HG03280 (cell line): ENCODE data around the gene RIN3.

Experiments used
- ATAC-seq: cut with Tn5 transposase; IDR thresholded peaks from one replicate; pipeline ENCODE4 v1.9.1; 2021; ENCODE audit warnings: mild to moderate bottlenecking, moderate library complexity; ENCODE audit not compliant: unreplicated experiment

Gene RIN3

DNA sequence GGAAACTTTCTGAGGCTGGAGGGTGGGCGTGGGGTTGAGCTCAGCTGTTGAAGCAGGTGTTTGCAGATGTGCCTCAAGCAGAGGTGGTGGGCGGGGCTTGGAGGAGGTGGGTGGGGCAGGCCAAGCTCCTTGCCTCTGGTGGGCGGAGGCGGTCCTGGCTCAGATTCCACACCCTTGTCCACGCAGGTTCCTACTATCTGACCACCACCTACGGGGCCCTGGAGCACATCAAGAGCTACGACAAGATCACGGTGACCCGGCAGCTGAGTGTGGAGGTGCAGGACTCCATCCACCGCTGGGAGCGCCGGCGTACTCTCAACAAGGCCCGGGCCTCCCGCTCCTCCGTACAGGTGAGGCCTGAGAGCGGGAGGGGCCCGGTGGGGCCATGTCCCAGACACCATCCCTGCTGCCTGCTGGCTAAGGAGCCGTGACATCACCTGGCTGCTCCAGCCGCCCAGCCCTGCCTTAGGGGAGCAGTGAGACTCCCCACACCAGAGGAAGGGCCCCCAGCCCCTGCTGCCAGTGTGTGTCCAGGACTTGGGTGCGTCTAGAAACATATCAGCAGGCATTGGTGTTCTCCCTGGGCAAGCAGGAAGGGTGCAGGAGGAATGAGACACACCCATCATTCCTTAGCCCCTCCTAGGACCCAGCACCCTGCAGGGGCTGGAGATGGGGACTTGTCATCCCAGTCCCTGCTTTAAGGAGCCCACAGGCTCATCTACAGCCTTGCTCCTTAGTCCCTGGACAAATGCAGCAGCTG is 171.4 kb downstream of the RIN3 start:
- no peak for ATAC-seq

DNA sequence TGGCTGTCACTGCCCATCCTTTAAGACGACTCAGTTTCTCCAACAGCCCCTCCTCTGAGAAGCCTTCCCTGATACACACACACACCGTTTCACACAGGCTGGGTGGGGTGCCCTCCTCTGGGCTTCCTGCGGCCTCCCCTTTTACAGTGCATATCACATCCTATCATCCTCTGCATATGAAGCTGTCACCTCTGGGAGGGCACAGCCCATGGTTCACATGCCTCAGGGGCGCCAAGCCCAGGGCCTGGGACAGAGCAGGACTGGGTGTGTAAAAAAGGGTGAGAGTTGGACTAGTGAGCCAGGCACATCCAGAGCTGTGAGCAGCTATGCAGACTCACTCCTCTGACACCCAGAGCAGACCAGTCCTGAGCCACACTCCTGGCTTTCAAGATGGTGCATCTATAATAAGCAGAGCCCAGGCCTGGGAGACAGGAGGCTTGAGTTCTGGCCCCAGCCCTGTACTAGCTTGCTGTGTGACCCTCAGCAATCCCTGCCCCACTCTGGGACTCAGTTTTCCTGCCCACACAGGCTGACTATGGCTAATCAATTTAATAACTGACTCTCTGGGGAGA is 172.3 kb downstream of the RIN3 start:
- no peak for ATAC-seq

DNA sequence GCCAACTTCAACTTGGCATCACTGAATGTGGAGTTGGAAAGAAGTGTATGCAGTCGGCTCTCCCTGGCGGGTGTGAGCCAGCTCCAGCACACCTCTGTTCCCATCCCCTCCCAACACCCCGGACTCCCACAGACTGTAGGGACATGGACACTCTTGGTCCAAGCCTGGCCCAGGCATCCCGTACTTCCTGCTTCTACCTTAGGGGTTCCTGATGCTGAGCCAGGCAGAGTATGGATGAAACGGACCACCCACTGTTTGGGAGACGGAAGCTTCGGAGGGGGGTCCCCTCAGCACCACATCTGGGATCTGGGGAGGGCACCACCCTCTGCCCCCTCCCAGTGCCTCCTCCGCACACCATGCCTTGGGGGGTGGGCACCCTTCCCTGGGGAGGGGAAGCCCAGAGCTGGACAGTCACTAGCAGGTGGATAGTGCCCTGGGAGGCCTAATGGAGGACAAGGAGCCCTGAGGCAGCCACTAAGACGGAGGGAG is 172.9 kb downstream of the RIN3 start:
- no peak for ATAC-seq

DNA sequence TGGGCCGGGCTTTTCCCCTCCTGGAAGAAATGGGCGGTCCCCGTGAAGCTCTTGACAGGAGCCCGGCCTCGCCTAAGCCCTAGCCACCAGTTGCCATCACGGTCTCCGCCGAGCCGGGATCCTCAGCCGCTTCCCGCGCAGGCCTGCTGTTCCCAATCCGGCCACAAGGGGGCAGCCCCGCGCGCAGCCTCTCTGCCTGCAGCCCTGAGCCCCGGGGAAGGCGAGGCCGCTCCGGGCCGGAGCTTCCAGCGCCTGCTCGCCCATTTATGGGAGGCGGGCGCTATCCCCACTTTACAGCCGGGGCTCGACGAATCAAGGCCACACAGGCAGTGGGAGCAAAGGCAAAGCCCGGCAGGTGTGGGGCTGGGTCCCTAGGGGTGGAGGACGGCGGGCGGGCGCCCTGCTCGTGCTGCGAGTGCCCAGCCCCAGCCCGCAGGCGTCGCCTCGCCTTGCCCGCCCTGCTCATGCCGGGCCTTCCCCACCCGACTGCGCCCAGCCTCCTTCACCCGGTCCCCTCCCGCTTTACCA is 173.4 kb downstream of the RIN3 start:
- peak; percentile 60 for ATAC-seq

DNA sequence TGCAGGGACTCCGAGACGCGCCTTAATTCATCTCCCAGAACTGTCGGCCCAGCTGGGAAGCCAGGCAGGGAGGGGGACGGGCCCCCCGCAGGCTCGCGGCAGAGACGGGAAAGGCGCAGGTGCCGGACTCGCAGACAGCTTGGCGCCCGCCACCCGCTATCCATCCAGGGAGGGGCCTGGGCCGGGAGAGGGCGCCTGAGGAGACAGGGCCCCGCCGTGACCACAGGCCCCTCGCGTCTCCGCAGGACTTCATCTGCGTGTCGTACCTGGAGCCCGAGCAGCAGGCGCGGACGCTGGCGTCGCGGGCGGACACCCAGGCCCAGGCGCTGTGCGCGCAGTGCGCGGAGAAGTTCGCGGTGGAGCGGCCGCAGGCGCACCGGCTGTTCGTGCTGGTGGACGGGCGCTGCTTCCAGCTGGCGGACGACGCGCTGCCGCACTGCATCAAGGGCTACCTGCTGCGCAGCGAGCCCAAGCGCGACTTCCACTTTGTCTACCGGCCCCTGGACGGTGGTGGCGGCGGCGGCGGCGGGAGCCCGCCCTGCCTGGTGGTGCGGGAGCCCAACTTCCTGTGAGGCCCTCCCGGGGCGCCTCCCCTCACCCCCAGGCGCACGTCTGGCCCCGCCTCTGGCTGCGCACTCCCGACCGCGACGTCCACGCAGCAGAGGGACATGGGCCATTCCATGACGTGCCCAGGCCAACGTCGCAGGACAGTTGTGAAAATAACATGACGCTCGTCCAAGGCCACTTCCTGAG is 174.3 kb downstream of the RIN3 start:
- no peak for ATAC-seq

DNA sequence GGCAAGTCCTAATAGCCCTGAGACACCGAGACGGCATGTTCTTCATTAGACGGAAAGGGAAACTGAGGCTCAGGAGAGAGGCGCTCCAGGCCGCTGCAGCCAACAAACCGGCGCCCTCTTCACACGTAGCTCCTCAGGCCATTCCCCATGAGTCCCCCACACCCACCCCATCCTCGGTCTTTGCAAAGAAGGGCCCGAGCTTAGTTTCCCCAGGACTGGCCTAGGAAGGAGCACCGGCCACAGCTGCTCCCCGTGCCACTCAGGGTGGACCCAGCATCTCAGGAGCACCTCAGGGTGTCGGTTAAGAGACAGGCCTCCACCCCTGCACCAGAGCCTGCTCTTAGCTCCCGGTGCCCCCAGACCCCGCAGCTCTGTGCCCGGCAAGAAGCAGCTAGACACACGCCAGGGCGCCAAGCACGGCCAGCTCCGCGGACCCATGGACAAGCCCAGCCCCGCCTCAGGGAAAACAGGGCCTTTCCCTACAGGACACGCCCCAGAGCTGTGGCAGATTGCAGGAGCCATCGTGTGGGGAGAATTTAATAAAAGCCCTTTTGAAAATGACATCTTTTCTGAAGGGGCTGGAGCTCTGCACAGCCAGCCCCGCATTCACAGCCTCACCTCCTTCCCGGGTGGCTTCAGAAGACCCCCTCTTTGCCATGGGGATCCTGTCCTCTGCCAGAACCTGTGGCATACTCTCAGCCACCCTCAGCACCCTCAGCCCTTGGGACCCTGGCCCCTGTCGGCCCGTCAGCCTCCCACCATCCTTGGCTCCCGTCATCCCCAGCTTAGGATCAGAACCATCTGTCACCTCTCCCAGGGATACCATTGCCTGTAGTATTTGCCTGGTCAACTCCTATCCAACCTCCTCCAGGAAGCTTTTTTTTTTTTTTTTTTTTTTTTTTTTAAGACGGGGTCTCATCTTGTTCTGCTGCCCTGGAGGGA is 175.1 kb downstream of the RIN3 start:
- no peak for ATAC-seq

DNA sequence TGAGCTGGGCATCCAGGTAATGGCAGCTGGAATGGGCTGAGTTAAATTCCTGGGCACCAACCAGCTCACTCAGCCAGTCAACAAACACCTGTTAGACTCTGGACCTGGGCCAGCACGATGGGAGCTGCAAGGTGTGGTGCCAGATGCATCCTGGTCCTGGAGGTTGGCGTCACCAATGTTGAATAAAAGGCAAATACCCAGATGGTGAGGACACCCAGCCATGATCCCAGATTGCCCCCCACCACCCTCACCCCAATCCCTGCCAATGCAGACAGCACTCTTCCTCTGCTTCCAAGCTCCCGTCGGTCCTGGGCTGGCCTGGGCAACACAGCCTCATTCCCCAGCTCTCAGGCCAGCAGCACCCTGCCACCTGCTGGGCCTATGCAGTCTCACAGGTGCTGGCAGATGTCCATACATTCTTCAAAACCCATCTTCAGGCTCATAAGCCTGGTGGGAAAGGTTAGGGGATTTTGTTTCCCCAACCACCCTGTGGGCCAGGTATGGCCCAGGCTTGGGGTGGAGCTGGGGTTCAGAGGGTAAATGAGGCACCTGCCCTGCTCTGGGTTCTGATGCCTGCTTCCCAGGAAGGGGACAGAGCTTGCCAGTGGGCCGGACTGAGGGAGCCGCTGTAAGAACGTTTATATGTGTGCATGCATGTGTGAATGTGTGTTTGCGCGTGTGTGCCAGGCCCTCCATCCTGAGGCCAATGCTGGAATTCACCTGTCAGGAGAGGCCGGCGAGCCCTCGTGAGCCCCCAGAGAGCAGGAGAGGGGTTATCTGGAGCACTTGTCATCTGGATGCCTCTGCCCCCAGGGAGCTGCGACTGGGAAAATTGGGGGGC is 176.8 kb downstream of the RIN3 start:
- ATAC-seq, result no peak

DNA sequence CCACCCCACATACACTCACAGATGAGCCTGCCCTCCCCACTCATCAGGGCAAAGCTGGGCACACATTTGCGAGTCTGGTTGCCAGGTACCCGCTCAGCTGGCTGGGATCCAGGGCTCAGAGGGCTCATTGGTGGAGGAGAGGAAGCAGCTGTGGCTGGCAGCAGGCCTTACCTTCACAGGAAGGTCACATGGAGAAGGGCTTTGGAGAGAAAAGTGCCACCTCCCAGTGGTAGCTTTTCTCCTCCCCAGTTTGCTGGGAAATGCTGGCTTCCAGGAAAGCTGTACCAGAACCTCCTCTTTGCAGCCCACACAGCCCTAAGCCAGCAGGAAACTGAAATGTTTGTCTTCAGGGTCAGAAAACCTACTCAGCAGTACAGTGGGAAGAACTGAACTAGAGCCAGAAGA is 179.2 kb downstream of the RIN3 start:
- no peak for ATAC-seq

DNA sequence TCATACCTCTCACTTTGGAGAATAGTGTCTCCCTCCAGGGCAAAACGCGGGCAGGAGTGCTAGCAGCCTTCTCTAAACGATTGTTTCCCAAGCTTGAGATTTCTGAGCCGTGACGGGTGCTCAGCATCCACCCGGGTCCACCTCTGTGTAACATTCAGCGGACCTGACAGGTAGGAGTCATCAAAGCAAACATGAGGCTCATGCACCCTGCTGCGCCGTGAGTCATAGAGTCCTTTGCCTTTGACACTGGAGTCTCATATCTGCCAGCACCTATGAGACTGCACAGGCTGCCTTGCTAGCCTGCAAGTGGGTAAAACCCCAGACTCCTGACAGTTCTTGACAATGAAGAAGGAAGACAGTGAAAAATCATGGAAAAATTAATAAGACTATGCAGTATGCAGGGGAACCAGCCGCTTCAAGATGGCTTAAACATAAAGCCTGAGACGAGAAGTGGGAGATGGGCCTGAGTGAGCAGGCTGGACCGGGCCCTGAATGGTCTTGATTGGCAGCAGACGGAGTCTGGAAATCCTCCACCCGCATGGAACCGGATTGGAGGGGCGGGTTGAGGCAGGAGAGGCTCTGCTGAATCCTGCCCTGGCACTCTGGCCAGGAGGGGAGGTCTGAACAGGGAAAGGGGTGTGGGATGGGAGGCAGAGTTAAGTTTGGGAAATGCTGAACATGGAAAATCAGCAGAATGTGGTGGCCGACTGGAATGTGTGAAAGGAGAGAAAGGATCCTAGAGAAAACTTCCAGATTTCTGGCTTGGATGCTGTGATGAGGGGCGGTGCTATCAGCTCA is 180.6 kb downstream of the RIN3 start:
- no peak for ATAC-seq

DNA sequence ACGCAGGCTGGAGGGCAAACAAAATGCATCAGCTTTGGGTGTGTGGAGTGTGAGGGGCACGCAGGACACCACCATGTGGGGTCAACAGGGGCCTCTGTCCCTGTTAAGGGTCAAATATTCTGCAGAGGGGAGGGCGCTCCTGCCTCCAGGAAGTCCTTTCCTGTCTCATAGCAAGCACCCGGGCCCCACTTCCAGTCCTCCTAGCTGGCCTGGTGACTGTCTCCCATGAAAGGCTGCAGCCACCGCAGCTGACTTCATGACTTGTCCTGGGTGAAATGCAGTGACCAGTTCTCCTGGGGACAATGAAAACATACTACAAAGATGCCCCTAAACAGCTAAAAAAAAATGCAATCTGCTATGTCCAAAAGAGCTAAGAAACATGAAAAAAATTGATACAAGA is 181.2 kb downstream of the RIN3 start:
- no peak for ATAC-seq

DNA sequence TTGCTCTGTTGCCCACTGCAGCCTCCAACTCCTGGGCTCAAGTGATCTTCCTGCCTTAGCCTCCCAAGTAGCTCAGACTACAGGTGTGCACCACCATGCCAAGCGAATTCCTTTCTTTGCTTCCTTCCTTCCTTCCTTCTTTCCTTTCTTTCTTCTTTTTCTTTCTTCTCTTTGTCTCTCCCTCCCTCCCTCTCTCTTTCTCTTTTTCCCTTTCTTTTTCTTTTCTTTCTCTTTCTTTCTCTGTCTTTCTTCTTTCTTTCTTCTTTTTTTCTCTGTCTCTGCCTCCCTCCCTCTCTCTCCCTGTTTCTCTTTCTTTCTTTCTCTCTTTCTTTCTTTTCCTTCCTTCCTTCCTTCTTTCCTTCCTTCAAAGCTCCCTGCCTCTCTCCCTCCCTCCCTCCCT is 182.0 kb downstream of the RIN3 start:
- ATAC-seq, result no peak

DNA sequence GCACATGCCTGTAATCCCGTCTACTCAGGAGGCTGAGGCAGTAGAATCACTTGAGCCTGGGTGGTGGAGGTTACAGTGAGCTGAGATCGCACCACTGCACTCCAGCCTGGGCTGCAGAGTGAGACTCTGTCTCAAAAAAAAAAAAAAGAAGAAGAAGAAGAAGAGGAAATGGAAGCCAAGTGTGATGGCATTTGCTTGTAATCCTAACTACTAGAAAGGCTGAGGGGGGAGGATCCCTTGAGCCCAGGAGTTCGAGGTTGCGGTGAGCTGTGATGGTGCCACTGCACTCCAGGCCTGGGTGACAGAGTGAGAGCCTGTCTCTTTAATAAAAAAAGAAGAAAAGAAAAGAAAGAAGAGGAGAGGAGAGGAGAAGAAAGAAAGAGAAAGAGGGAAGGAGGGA is 182.8 kb downstream of the RIN3 start:
- no peak for ATAC-seq

DNA sequence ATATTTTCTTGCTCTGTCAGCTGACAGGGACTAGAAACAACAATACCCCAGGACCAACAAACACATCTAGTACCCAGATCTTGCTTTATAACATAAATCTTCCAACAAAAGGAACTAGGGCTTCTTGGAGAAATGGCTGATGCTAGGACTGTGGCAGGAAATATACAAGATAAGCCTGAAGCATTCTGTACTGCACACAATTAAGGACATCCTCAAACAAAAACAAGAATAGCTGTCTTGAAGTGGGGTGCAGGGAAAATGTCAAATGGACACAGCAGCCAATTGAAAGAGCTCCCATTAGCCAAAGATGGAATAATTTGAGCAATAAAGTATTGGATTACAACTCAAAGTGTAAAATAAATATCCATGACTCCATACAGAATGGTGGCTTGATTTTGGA is 184.8 kb downstream of the RIN3 start:
- ATAC-seq, result no peak

DNA sequence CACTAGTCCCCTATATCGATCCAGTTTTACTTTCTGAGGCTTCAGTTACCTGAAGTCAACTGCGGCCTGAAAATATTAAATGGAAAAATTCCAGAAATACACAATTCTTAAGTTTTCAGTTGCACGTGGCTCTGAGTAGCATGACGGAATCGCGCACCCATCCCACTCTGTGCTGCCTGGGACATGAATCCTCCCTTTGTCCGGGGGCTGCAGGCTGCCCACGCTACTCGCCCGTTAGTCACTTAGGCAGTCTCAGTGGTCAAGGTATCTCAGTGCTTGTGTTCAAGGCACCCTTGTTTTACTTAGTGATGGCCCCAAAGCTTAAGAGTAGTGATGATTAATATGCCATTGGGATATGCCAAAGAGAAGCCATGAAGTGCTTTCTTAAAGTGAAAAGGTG is 188.2 kb downstream of the RIN3 start:
- ATAC-seq, result no peak

DNA sequence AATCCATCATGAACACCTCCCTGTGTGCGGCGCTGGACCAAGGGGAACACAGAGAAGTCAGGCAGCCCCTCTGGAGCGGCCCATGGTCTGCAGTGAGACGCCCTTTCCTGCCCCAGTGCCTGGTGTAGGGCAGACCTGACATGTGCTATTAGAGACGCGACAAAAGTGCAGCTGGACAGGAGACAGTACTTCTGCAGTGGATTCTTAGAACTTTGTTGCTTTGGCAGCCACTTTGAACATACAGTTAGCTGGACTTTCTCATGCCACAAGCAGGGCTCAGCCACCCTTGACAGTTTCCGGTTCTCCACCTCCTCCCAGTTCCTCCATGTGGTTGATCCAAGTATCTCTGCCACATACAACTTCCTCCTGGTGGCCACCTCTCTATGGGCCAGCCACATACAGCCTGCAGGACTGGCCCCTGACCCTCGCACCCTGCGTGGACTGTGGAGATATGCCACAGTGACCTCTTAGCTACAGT is 188.9 kb downstream of the RIN3 start:
- no peak for ATAC-seq

DNA sequence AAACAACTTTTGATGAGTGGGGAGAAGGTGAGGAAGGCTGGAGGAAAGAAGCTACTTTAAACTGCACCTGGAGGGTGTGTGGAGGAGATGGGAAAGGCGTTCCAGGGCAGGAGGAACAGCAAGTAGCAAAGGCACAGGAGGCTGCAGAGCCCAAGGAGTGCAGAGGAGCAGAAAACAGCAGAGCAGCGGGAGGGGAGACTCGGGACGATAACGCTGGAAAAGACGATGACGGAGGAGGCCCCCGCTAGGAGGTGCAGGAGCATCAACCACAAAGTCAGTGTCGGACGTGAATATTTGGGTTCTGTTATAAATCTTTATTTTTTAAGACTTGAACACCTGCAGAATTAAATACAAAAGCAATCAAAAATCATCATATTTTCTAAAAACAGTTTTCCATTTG is 189.9 kb downstream of the RIN3 start:
- ATAC-seq, result no peak

DNA sequence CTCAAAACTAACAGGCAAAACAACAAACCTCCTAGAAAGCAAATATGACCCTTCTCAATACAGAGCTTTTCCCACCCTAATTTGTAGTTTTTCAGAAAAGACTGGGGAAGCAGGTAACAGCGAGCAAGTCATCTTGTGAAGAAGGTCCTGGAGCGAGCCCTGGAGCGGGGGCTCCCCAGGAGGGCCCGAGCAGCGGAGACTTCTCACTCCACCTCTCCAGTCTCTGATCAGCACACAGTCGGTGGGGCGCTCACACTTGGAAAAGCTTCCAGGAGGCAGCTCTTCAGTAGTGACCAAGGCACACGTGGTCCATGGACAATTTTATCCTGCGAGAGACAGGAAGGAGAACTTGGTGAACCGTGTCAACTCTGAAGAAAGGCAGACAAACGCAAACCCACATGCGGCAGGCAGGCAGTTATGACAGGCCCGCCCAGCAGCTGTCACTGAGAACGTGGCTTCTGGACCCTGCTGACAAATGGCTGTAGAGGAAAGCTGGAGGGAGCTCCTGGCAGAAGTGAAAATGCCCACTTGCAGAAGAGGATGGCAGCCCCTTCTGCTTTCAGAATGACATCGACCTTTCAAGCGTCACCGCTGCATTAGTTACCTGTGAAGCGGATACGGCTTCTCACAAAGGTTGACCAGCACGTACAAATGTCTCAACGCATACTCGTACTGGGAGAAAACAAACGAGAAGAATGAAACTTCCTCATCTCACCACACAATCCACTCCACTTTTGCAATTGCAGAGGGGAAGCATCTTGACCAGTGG is 190.6 kb downstream of the RIN3 start:
- ATAC-seq, result peak; percentile 93

DNA sequence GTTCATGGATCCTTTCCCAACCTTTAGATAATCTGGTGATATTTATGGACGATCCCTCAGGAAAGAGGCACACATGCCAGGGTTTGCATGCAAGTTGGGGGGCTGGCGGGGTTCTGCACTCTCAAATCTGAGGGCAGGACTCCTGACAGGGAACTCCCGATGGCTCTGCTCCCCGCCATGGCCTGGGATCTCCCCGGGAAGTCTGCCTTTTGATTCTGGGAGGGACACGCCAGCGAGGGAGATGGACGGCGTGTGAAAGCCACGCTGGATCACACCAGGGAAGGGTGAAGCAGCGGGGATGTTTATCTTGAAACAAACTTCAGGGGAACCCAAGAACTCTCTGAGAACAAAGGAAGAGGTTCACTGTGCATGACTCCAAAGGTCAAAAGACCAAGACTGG is 191.2 kb downstream of the RIN3 start:
- ATAC-seq, result no peak
